ENCODE results near the gene CRIP3. TPM values are rescaled to one million over a fixed set of nuclear protein-coding genes. Genes with fewer than 3 reads are reported as not detected.
A peak's percentile ranks its signal among the peaks of the same experiment; 100 is the strongest.

CRIP3 gene
- polyA plus RNA-seq, 4 donors: 0.89 to 3.4 (median 2.5) TPM

DNA sequence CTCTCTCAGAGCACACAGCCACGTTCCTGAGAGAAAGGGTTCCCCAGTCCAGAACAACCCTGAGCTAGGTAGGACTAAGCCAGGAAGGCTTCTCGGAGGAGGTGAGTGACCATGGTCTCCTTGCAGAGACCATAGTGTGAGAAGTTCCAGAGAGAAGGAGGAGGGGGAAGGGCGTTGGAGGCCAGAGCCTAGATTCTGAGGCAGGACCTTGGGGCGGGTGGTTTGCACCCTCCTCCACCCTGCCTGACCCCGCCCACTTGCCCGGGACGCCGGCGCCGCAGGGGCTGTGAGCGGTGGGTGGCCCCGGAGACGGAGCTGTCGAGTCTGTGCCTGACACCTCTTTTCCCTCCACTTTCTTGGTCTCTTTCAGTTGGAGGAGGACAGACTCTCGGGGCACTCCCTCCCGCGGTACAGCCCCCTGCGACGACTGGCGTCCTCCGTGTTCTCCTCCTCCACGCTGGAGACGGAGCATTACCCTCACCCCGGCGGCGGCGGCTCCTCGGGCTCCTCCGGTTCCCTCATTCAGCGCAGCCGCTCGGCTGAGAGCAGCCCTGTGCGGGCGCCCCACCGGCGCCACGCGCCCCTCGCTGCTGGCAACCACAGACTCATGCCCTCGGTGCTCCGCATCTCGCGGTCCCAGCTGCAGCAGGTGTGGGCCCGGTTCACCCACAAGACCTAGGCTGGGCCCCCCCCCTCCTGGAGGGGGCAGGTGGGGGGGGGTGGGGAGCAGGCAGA lies 39.2 kb downstream of the CRIP3 start:
- H3K36me3 ChIP-seq (ENCODE audit: control insufficient read depth in 3 of 3, insufficient read depth in 2 of 3, low read depth in 1 of 3, low read length in 3 of 3): peaks cover 0 to 5% (median 0%) of the 10 kb centered on the region in 3 donors
- H3K27ac ChIP-seq (ENCODE audit: low read depth in 1 of 3, low read length in 2 of 3): peak overlapping the region; percentile 89 to 98 (median 96)
- H3K4me3 ChIP-seq (ENCODE audit: low read depth in 1 of 3, low read length in 3 of 3): peak overlapping the region in 2 of 3 donors; percentile 33 to 57
- no peaks in the 10 kb centered on the region for H3K27me3 ChIP-seq (ENCODE audit: control insufficient read depth in 3 of 3, insufficient read depth in 3 of 3, low read length in 3 of 3)
- WGBS, 3 donors: 1 to 5% (median 5%) methylated on average over 32 to 44 of the region's 44 CpGs
- H3K4me1 ChIP-seq (ENCODE audit: control insufficient read depth in 3 of 3, insufficient read depth in 2 of 3, low read depth in 1 of 3, low read length in 2 of 3): peaks cover 11 to 94% (median 16%) of the 10 kb centered on the region in 3 donors
- FAIRE-seq (no peak), DNase-seq (peak; percentile 79 to 85)
- no peaks in the 10 kb centered on the region for H3K9me3 ChIP-seq (ENCODE audit: control insufficient read depth in 2 of 2, insufficient read depth in 1 of 2, low read depth in 1 of 2, low read length in 1 of 2)

- H3K4me1 ChIP-seq (ENCODE audit: control insufficient read depth in 3 of 3, insufficient read depth in 2 of 3, low read depth in 1 of 3, low read length in 2 of 3): peaks cover 11 to 91% (median 12%) of the 10 kb centered on the region in 3 donors
- no peak for FAIRE-seq
- peak overlapping the region in 1 of 3 donors; percentile 33 for H3K4me3 ChIP-seq (ENCODE audit: low read depth in 1 of 3, low read length in 3 of 3)
- no peaks in the 10 kb centered on the region for H3K9me3 ChIP-seq (ENCODE audit: control insufficient read depth in 2 of 2, insufficient read depth in 1 of 2, low read depth in 1 of 2, low read length in 1 of 2)
- 63 to 69% (median 69%) methylated on average over 10 of the region's 10 CpGs for WGBS, 3 donors
- H3K27me3 ChIP-seq (ENCODE audit: control insufficient read depth in 3 of 3, insufficient read depth in 3 of 3, low read length in 3 of 3): no peaks in the 10 kb centered on the region
- no peak for DNase-seq
- H3K27ac ChIP-seq (ENCODE audit: low read depth in 1 of 3, low read length in 2 of 3): peak overlapping the region; percentile 89 to 98 (median 96)
- H3K36me3 ChIP-seq (ENCODE audit: control insufficient read depth in 3 of 3, insufficient read depth in 2 of 3, low read depth in 1 of 3, low read length in 3 of 3): peaks cover 0 to 5% (median 0%) of the 10 kb centered on the region in 3 donors
Observed at GRCh38 chr6:43268782-43269272, 39.8 kb downstream of the CRIP3 start.

GRCh38 chr6:43268355-43268700 lies 40.3 kb downstream of the CRIP3 start:
- H3K4me1 ChIP-seq (ENCODE audit: control insufficient read depth in 3 of 3, insufficient read depth in 2 of 3, low read depth in 1 of 3, low read length in 2 of 3): peaks cover 11 to 90% (median 12%) of the 10 kb centered on the region in 3 donors
- peak in 1 of 2 donors; percentile 57 for DNase-seq
- H3K27ac ChIP-seq (ENCODE audit: low read depth in 1 of 3, low read length in 2 of 3): peak overlapping the region; percentile 61 to 98 (median 96)

GRCh38 chr6:43267619-43268354 lies 40.8 kb downstream of the CRIP3 start:
- DNase-seq: peak; percentile 78 to 89
- WGBS, 3 donors: 25 to 64% (median 36%) methylated on average over 7 of the region's 7 CpGs

More at GRCh38 chr6:43268355-43268700, 40.3 kb downstream of the CRIP3 start:
- Histone ChIP-seq H3K4me3 (ENCODE audit: low read depth in 1 of 3, low read length in 3 of 3) (no peak overlapping the region), H3K9me3 (ENCODE audit: control insufficient read depth in 2 of 2, insufficient read depth in 1 of 2, low read depth in 1 of 2, low read length in 1 of 2) (no peaks in the 10 kb centered on the region), H3K27me3 (ENCODE audit: control insufficient read depth in 3 of 3, insufficient read depth in 3 of 3, low read length in 3 of 3) (no peaks in the 10 kb centered on the region), H3K36me3 (ENCODE audit: control insufficient read depth in 3 of 3, insufficient read depth in 2 of 3, low read depth in 1 of 3, low read length in 3 of 3) (peaks cover 0 to 5% (median 0%) of the 10 kb centered on the region in 3 donors)
- WGBS, 3 donors: 51 to 68% (median 61%) methylated on average over 3 of the region's 3 CpGs
- FAIRE-seq: no peak

GRCh38 chr6:43265564-43265963 lies 43.1 kb downstream of the CRIP3 start:
- FAIRE-seq: no peak
- peak overlapping the region in 1 of 3 donors; percentile 2 for H3K27ac ChIP-seq (ENCODE audit: low read depth in 1 of 3, low read length in 2 of 3)
- no peaks in the 10 kb centered on the region for H3K27me3 ChIP-seq (ENCODE audit: control insufficient read depth in 3 of 3, insufficient read depth in 3 of 3, low read length in 3 of 3)
- peaks cover 0 to 8% (median 0%) of the 10 kb centered on the region in 3 donors for H3K36me3 ChIP-seq (ENCODE audit: control insufficient read depth in 3 of 3, insufficient read depth in 2 of 3, low read depth in 1 of 3, low read length in 3 of 3)
- WGBS, 3 donors: 85 to 90% (median 86%) methylated on average over 6 of the region's 6 CpGs
- peaks cover 4 to 80% (median 11%) of the 10 kb centered on the region in 3 donors for H3K4me1 ChIP-seq (ENCODE audit: control insufficient read depth in 3 of 3, insufficient read depth in 2 of 3, low read depth in 1 of 3, low read length in 2 of 3)
- H3K4me3 ChIP-seq (ENCODE audit: low read depth in 1 of 3, low read length in 3 of 3): no peak overlapping the region
- no peaks in the 10 kb centered on the region for H3K9me3 ChIP-seq (ENCODE audit: control insufficient read depth in 2 of 2, insufficient read depth in 1 of 2, low read depth in 1 of 2, low read length in 1 of 2)
- DNase-seq: no peak

More at GRCh38 chr6:43267619-43268354, 40.8 kb downstream of the CRIP3 start:
- FAIRE-seq: no peak
- no peaks in the 10 kb centered on the region for H3K27me3 ChIP-seq (ENCODE audit: control insufficient read depth in 3 of 3, insufficient read depth in 3 of 3, low read length in 3 of 3)
- peaks cover 11 to 89% (median 12%) of the 10 kb centered on the region in 3 donors for H3K4me1 ChIP-seq (ENCODE audit: control insufficient read depth in 3 of 3, insufficient read depth in 2 of 3, low read depth in 1 of 3, low read length in 2 of 3)
- no peak overlapping the region for H3K4me3 ChIP-seq (ENCODE audit: low read depth in 1 of 3, low read length in 3 of 3)
- peaks cover 0 to 8% (median 0%) of the 10 kb centered on the region in 3 donors for H3K36me3 ChIP-seq (ENCODE audit: control insufficient read depth in 3 of 3, insufficient read depth in 2 of 3, low read depth in 1 of 3, low read length in 3 of 3)
- no peaks in the 10 kb centered on the region for H3K9me3 ChIP-seq (ENCODE audit: control insufficient read depth in 2 of 2, insufficient read depth in 1 of 2, low read depth in 1 of 2, low read length in 1 of 2)
- peak overlapping the region; percentile 13 to 98 (median 96) for H3K27ac ChIP-seq (ENCODE audit: low read depth in 1 of 3, low read length in 2 of 3)

DNA sequence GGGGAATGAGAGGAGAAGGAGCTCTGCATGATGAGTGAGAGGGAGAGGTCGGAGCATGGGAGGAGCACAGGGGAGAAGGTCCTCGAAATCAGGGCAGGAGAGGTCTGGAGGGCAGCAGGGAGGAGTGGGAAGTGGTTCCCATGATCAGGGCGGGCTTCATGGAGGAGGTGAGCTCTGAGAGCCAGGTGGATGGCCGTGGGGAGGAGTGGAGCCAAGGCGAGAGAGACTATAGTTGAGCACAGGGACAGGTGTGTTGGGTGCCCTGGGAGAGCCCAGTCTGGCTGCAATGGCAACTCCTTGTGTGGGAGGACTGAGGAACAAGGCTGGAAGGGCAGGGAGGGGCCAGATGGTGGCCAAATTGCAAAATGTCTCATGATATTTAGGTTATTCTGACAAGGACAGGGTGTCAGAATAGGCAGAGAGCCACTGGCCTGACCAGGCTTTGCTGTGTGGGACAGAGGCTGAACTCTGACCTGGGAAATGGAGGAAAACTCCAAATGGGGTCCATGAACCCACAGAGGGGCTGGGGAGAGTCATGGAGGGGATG lies 44.0 kb downstream of the CRIP3 start:
- Histone ChIP-seq H3K27me3 (ENCODE audit: control insufficient read depth in 3 of 3, insufficient read depth in 3 of 3, low read length in 3 of 3) (no peaks in the 10 kb centered on the region), H3K9me3 (ENCODE audit: control insufficient read depth in 2 of 2, insufficient read depth in 1 of 2, low read depth in 1 of 2, low read length in 1 of 2) (no peaks in the 10 kb centered on the region), H3K27ac (ENCODE audit: low read depth in 1 of 3, low read length in 2 of 3) (no peak overlapping the region), H3K36me3 (ENCODE audit: control insufficient read depth in 3 of 3, insufficient read depth in 2 of 3, low read depth in 1 of 3, low read length in 3 of 3) (peaks cover 0 to 8% (median 0%) of the 10 kb centered on the region in 3 donors), H3K4me1 (ENCODE audit: control insufficient read depth in 3 of 3, insufficient read depth in 2 of 3, low read depth in 1 of 3, low read length in 2 of 3) (peaks cover 4 to 71% (median 9%) of the 10 kb centered on the region in 3 donors), H3K4me3 (ENCODE audit: low read depth in 1 of 3, low read length in 3 of 3) (no peak overlapping the region)
- no peak for DNase-seq
- FAIRE-seq: no peak
- WGBS, 3 donors: 73 to 84% (median 75%) methylated on average over 5 of the region's 5 CpGs

DNA sequence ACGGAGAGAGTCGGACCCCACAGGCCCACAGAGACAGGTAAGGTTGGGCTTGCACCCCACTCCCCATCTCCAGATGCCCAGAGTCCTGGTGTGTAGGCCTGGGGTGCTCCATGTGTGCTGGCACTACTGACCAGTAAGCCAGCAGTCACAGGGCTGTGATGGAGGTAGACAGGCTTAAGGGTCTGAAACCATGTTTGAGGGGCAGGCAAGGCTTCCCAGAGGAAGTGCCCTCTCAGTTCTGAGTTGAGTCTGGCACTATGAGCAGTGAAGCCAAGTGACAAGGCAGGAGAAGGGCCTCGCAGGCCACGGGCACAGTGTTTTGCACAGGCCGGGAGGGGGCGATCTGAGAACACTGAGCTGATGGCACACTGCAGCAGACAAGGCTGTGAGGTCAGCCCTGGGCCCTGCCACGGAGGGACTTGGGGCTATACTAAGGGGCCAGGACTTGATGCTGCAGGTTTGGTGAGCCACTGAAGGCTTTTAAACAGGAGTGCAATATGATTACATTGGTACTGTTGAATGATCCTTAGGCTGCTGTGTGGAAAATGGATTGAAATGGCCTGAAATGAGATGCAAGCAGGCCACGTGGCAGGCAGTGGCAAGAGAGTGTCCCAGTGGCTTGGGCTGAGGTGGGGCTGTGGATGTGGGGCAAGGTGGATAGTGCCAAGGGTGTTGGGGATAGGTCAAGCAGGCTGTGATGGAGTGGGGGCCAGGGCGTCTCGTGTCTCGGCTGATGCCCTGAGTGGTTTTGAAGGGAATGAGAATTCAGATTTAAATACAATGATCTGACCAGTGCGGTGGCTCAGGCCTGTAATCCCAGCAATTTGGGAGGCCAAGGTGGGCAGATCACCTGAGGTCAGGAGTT lies 45.1 kb downstream of the CRIP3 start:
- FAIRE-seq: no peak
- Histone ChIP-seq H3K9me3 (ENCODE audit: control insufficient read depth in 2 of 2, insufficient read depth in 1 of 2, low read depth in 1 of 2, low read length in 1 of 2) (no peaks in the 10 kb centered on the region), H3K27me3 (ENCODE audit: control insufficient read depth in 3 of 3, insufficient read depth in 3 of 3, low read length in 3 of 3) (no peaks in the 10 kb centered on the region), H3K27ac (ENCODE audit: low read depth in 1 of 3, low read length in 2 of 3) (no peak overlapping the region), H3K4me3 (ENCODE audit: low read depth in 1 of 3, low read length in 3 of 3) (no peak overlapping the region), H3K36me3 (ENCODE audit: control insufficient read depth in 3 of 3, insufficient read depth in 2 of 3, low read depth in 1 of 3, low read length in 3 of 3) (peaks cover 0 to 8% (median 0%) of the 10 kb centered on the region in 3 donors), H3K4me1 (ENCODE audit: control insufficient read depth in 3 of 3, insufficient read depth in 2 of 3, low read depth in 1 of 3, low read length in 2 of 3) (peaks cover 4 to 60% (median 6%) of the 10 kb centered on the region in 3 donors)
- 48 to 52% (median 50%) methylated on average over 12 of the region's 12 CpGs for WGBS, 3 donors
- peak; percentile 87 to 88 for DNase-seq
